SU-DHL-6 (cell line): Measurements from ENCODE around the gene EIF2S3.

Experiments
- H2AFZ ChIP-seq: fragments of 200-600 bp; sonication (generic); 2 replicates; pipeline ENCODE4 v1.6.1; 2014; ENCODE audit warnings: low read depth, mild to moderate bottlenecking, moderate library complexity, mixed read lengths, antibody characterized with exemption, low read length; ENCODE audit not compliant: severe bottlenecking
- H3F3A ChIP-seq: fragments of 200-600 bp; shearing (Covaris generic); 2 replicates; pipeline ENCODE4 v1.6.0; 2016; ENCODE audit warnings: antibody characterized with exemption, mild to moderate bottlenecking; ENCODE audit not compliant: insufficient read depth
- H3K27ac ChIP-seq: fragments of 200-600 bp; sonication (generic); 2 replicates; pipeline ENCODE4 v1.5.1; 2016; ENCODE audit warnings: low read depth, mild to moderate bottlenecking, low read length, moderate library complexity, mixed read lengths
- H3K27me3 ChIP-seq: fragments of 200-600 bp; sonication (generic), shearing (Covaris generic); 2 replicates; pipeline ENCODE4 v1.6.0; 2014; ENCODE audit warnings: mild to moderate bottlenecking, low read length
- H3K36me3 ChIP-seq: fragments of 200-600 bp; sonication (generic); 2 replicates; pipeline ENCODE4 v1.6.1; 2014; ENCODE audit warnings: mild to moderate bottlenecking, low read length, mixed read lengths
- H3K4me2 ChIP-seq: fragments of 300-600, 200-600 bp; shearing (Covaris generic), sonication (generic); 2 replicates; pipeline ENCODE4 v1.6.0; 2014; ENCODE audit warnings: low read length, low read depth, mild to moderate bottlenecking; ENCODE audit not compliant: poor library complexity, severe bottlenecking
- H3K4me3 ChIP-seq: fragments of 200-600 bp; sonication (generic); 2 replicates; pipeline ENCODE4 v1.5.1; 2014; ENCODE audit warnings: antibody characterized with exemption, low read length, mild to moderate bottlenecking, mixed read lengths; ENCODE audit not compliant: insufficient read depth, poor library complexity, severe bottlenecking
- H3K79me2 ChIP-seq: fragments of 200-600 bp; sonication (generic); 2 replicates; pipeline ENCODE4 v1.6.1; 2014; ENCODE audit warnings: mild to moderate bottlenecking, low read length, moderate library complexity; ENCODE audit not compliant: insufficient read depth
- H3K9ac ChIP-seq: fragments of 200-600 bp; sonication (generic); 2 replicates; pipeline ENCODE4 v1.7.0; 2014; ENCODE audit warnings: mild to moderate bottlenecking, low read length
- H3K9me2 ChIP-seq: fragments of 200-600 bp; sonication (generic); replicated peaks from 2 replicates; pipeline ENCODE4 v1.6.1; 2014; ENCODE audit warnings: low read length; ENCODE audit not compliant: insufficient read depth
- H3K9me3 ChIP-seq: fragments of 200-600 bp; sonication (generic); 2 replicates; pipeline ENCODE4 v1.6.1; 2014; ENCODE audit warnings: low read length, mixed read lengths; ENCODE audit not compliant: insufficient read depth
- H4K20me1 ChIP-seq: fragments of 200-600 bp; sonication (generic); 2 replicates; pipeline ENCODE4 v1.6.1; 2014; ENCODE audit warnings: low read depth, mild to moderate bottlenecking, antibody characterized with exemption, low read length, moderate library complexity, mixed read lengths
- EZH2phosphoT487 ChIP-seq: fragments of 200-600 bp; sonication (generic), shearing (Covaris generic); conservative IDR thresholded peaks from 2 replicates; pipeline ENCODE4 v1.6.1; 2018; ENCODE audit warnings: mild to moderate bottlenecking, antibody characterized with exemption, low read length, moderate library complexity, mixed read lengths
- TF ChIP-seq, protein P1 (sequence below): fragments of 200-600 bp; sonication (generic); IDR thresholded peaks from one replicate; pipeline ENCODE4 v1.5.1; 2017; ENCODE audit warnings: antibody characterized with exemption, mild to moderate bottlenecking, low read length, moderate library complexity; ENCODE audit not compliant: insufficient read depth, poor library complexity, severe bottlenecking

EIF2S3 gene

GRCh38 chrX:24117258-24117657 is 62.5 kb downstream of the EIF2S3 start:
- Histone ChIP-seq H3K9me3 (no peaks in the 10 kb centered on the region), H3K27ac (no peak overlapping the region), H2AFZ (no peak overlapping the region), H3K27me3 (no peaks in the 10 kb centered on the region), H3K9me2 (no peaks in the 10 kb centered on the region), H3K36me3 (no peaks in the 10 kb centered on the region), H3K9ac (no peak overlapping the region), H4K20me1 (no peaks in the 10 kb centered on the region), H3F3A (no peaks in the 10 kb centered on the region), H3K79me2 (no peaks in the 10 kb centered on the region), H3K4me3 (no peak overlapping the region), H3K4me2 (no peak overlapping the region)
- TF ChIP-seq, protein P1, sequence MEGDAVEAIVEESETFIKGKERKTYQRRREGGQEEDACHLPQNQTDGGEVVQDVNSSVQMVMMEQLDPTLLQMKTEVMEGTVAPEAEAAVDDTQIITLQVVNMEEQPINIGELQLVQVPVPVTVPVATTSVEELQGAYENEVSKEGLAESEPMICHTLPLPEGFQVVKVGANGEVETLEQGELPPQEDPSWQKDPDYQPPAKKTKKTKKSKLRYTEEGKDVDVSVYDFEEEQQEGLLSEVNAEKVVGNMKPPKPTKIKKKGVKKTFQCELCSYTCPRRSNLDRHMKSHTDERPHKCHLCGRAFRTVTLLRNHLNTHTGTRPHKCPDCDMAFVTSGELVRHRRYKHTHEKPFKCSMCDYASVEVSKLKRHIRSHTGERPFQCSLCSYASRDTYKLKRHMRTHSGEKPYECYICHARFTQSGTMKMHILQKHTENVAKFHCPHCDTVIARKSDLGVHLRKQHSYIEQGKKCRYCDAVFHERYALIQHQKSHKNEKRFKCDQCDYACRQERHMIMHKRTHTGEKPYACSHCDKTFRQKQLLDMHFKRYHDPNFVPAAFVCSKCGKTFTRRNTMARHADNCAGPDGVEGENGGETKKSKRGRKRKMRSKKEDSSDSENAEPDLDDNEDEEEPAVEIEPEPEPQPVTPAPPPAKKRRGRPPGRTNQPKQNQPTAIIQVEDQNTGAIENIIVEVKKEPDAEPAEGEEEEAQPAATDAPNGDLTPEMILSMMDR, result no peak
- no peak for TF ChIP-seq EZH2phosphoT487

DNA sequence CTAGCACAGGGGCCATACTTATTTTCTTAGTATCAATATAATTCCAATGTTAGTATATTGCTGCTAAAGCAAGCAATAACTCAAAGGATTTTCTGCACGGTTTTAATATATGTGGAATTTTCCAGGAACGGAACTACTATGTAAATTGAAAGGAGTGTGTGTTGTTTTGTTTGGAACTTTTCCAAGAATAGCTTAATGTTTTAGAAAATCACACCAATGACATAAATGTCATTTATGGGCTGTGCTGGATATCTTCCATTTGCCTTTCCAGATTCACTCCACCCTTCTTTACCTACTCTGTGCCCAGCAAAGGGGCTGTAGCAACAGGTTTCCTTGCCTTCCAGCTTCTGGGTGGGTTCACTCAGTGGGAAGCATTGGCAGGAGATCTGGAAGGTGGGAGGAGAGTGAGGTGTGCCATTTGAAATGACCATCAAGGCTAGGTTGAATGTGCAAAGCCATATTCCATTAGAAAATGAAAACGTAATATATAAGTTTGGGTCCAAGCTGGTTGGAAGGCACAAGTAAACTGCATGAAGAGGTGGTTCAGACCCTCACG is 69.6 kb downstream of the EIF2S3 start:
- Histone ChIP-seq H3K27me3 (no peaks in the 10 kb centered on the region), H3K27ac (no peak overlapping the region), H3K79me2 (no peaks in the 10 kb centered on the region), H3F3A (no peaks in the 10 kb centered on the region), H3K4me2 (no peak overlapping the region), H3K9me2 (no peaks in the 10 kb centered on the region), H3K36me3 (no peaks in the 10 kb centered on the region), H4K20me1 (no peaks in the 10 kb centered on the region), H3K9me3 (no peaks in the 10 kb centered on the region), H3K9ac (no peak overlapping the region), H3K4me3 (no peak overlapping the region), H2AFZ (no peak overlapping the region)
- TF ChIP-seq EZH2phosphoT487, result no peak
- TF ChIP-seq, protein P1, result no peak

DNA sequence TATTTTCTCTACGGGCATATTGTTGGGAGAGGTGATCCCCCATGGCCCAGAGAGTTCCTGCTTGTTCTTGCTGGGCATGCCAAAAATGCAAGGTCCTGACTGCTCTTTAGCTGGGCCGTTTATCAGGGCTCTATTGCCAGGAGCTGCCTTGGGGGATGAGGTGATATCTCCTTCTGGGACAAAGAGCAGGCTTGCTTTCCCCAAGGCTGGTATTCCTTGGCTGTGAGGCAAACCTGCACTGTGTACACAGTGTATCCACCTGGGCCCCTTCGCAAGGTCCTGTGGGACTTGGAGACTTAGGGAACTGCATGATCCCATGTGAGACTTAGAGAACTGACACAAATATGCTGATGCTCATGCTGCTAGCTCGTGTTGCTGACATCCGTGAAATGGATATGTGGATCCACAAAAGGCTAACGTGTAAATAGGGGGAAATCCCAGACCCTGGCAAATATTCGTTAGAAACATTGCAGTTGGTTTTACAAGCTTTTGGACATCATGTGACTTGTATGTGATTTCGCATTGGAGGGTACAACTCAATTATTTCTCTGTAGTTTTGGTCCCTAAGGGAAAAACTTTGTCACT is 70.4 kb downstream of the EIF2S3 start:
- no peaks in the 10 kb centered on the region for H4K20me1 ChIP-seq
- no peaks in the 10 kb centered on the region for H3K9me2 ChIP-seq
- H3K27ac ChIP-seq, result no peak overlapping the region
- H3K4me3 ChIP-seq, result no peak overlapping the region
- H3K9me3 ChIP-seq, result no peaks in the 10 kb centered on the region
- no peaks in the 10 kb centered on the region for H3K79me2 ChIP-seq
- no peak overlapping the region for H3K4me2 ChIP-seq
- H3F3A ChIP-seq, result no peaks in the 10 kb centered on the region
- no peaks in the 10 kb centered on the region for H3K27me3 ChIP-seq
- H2AFZ ChIP-seq, result no peak overlapping the region
- TF ChIP-seq, protein P1, result no peak
- no peak for TF ChIP-seq EZH2phosphoT487
- H3K9ac ChIP-seq, result no peak overlapping the region
- no peaks in the 10 kb centered on the region for H3K36me3 ChIP-seq
